ENCODE results near the gene HDHD3. TPM values are rescaled to one million over a fixed set of nuclear protein-coding genes. Genes with fewer than 3 reads are reported as not detected.

Gene HDHD3
- total RNA-seq, 4 donors from 2014 or later = 56.1 to 258 (median 237) TPM

GRCh38 chr9:113361304-113362018 is 15.3 kb downstream of the HDHD3 start:
- Histone ChIP-seq H3K4me1 (no peaks in the 10 kb centered on the region), H3K9me3 (no peaks in the 10 kb centered on the region), H3K4me3 (no peak overlapping the region), H3K36me3 (no peaks in the 10 kb centered on the region), H3K27ac (no peak overlapping the region), H3K27me3 (no peaks in the 10 kb centered on the region)
- no peak for DNase-seq
- no peak for TF ChIP-seq CTCF (IDR thresholded peaks at IDR 0.05)
- no peak for TF ChIP-seq POLR2A (IDR thresholded peaks at IDR 0.05)

GRCh38 chr9:113360242-113360842 is 16.4 kb downstream of the HDHD3 start:
- no peaks in the 10 kb centered on the region for H3K36me3 ChIP-seq
- peak in 1 of 3 donors; percentile 15 for DNase-seq
- TF ChIP-seq POLR2A (IDR thresholded peaks at IDR 0.05) = no peak
- TF ChIP-seq CTCF (IDR thresholded peaks at IDR 0.05) = no peak
- H3K27me3 ChIP-seq = no peaks in the 10 kb centered on the region
- H3K4me1 ChIP-seq = no peaks in the 10 kb centered on the region
- H3K9me3 ChIP-seq = no peaks in the 10 kb centered on the region
- no peak overlapping the region for H3K4me3 ChIP-seq
- no peak overlapping the region for H3K27ac ChIP-seq

- peak in 1 of 3 donors; percentile 19 for DNase-seq
- TF ChIP-seq POLR2A (IDR thresholded peaks at IDR 0.05) (no peak), CTCF (IDR thresholded peaks at IDR 0.05) (no peak)
- Histone ChIP-seq H3K4me1 (no peaks in the 10 kb centered on the region), H3K36me3 (no peaks in the 10 kb centered on the region), H3K4me3 (no peak overlapping the region), H3K27me3 (no peaks in the 10 kb centered on the region), H3K27ac (no peak overlapping the region), H3K9me3 (no peaks in the 10 kb centered on the region)
These were observed 17.4 kb downstream of the HDHD3 start for GRCh38 chr9:113359385-113359784.

- Histone ChIP-seq H3K4me1 (no peaks in the 10 kb centered on the region), H3K9me3 (no peaks in the 10 kb centered on the region), H3K27ac (no peak overlapping the region), H3K27me3 (no peaks in the 10 kb centered on the region), H3K4me3 (no peak overlapping the region), H3K36me3 (no peaks in the 10 kb centered on the region)
- DNase-seq = no peak
- TF ChIP-seq POLR2A (IDR thresholded peaks at IDR 0.05) (no peak), CTCF (IDR thresholded peaks at IDR 0.05) (no peak)
These were observed 20.0 kb downstream of the HDHD3 start for GRCh38 chr9:113356686-113357292.

DNA sequence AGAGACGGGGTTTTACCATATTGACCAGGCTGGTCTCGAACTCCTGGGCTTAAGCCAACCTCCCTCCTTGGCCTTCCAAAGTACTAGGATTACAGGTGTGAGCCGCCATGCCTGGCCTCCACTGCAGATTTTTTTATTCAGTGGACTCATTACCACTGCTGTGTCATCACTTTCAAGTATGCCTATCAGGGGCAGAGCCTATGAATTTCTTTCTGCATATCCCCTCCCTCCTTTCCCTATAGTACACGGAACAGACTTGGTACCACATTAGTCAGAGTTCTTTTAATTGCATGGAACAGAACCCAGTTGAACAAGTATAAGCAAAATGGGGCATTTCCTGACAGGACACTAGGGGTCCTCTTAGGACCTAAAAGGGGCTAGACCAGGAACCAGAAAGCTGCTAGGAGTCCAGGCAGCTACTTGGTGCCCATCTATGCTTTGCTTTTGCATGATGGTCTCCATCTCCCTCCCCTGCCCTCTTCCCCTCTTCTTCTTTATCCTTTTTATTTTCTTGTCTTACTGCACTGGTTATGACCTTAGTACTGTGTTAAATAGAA is 21.7 kb downstream of the HDHD3 start:
- Histone ChIP-seq H3K27ac (no peak overlapping the region), H3K36me3 (no peaks in the 10 kb centered on the region), H3K27me3 (no peaks in the 10 kb centered on the region), H3K9me3 (no peaks in the 10 kb centered on the region), H3K4me3 (no peak overlapping the region), H3K4me1 (peaks cover 0 to 9% (median 3%) of the 10 kb centered on the region in 4 donors)
- TF ChIP-seq CTCF (IDR thresholded peaks at IDR 0.05) = no peak
- TF ChIP-seq POLR2A (IDR thresholded peaks at IDR 0.05) = no peak
- DNase-seq = peak in 1 of 3 donors; percentile 9
